ENCODE measurements around the gene USO1.
"Not testable (repeated sequence)": the region's sequence is repeated elsewhere in the genome, so short reads cannot be mapped to it uniquely, and the experiment has no call there.

USO1 gene

GRCh38 chr4:75848171-75848760 is 123.9 kb downstream of the USO1 start:
- H3K4me3 ChIP-seq (ENCODE audit: low read depth, low read length) = not testable (repeated sequence)
- TF ChIP-seq, protein P1, sequence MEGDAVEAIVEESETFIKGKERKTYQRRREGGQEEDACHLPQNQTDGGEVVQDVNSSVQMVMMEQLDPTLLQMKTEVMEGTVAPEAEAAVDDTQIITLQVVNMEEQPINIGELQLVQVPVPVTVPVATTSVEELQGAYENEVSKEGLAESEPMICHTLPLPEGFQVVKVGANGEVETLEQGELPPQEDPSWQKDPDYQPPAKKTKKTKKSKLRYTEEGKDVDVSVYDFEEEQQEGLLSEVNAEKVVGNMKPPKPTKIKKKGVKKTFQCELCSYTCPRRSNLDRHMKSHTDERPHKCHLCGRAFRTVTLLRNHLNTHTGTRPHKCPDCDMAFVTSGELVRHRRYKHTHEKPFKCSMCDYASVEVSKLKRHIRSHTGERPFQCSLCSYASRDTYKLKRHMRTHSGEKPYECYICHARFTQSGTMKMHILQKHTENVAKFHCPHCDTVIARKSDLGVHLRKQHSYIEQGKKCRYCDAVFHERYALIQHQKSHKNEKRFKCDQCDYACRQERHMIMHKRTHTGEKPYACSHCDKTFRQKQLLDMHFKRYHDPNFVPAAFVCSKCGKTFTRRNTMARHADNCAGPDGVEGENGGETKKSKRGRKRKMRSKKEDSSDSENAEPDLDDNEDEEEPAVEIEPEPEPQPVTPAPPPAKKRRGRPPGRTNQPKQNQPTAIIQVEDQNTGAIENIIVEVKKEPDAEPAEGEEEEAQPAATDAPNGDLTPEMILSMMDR (conservative IDR thresholded peaks at IDR 0.05; ENCODE audit: low read depth, low read length) = peak; percentile 69
- DNase-seq (ENCODE audit: low read depth) = peak; percentile 97

GRCh38 chr4:75848891-75849290 is 124.5 kb downstream of the USO1 start:
- no peak overlapping the region for H3K4me3 ChIP-seq (ENCODE audit: low read depth, low read length)
- peak; percentile 76 for DNase-seq (ENCODE audit: low read depth)
- TF ChIP-seq, protein P1 (conservative IDR thresholded peaks at IDR 0.05; ENCODE audit: low read depth, low read length) = no peak

DNA sequence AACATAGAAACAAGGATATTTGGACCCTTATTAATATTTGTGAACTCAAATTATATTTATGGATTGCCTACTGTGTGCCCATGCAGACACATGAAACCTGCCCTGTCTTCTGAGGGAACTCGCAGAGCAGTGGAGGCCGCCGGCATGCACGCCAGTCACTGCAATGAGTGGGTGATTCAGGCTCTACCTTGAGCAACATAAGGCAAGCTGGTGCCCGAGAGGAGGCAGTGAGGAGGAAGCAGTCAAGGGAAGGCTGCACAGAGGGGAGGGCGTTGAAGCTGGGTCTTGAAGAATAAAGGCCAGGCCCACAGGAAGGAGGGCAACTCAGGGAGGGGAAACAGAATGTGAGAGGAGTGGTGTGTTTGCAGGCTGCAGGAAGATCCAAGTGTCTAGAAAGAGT is 125.1 kb downstream of the USO1 start:
- peak; percentile 52 for DNase-seq (ENCODE audit: low read depth)
- TF ChIP-seq, protein P1 (conservative IDR thresholded peaks at IDR 0.05; ENCODE audit: low read depth, low read length) = peak; percentile 20
- H3K4me3 ChIP-seq (ENCODE audit: low read depth, low read length) = no peak overlapping the region

- no peak for DNase-seq (ENCODE audit: low read depth)
Measured at GRCh38 chr4:75858721-75859120, 134.3 kb downstream of the USO1 start.

DNA sequence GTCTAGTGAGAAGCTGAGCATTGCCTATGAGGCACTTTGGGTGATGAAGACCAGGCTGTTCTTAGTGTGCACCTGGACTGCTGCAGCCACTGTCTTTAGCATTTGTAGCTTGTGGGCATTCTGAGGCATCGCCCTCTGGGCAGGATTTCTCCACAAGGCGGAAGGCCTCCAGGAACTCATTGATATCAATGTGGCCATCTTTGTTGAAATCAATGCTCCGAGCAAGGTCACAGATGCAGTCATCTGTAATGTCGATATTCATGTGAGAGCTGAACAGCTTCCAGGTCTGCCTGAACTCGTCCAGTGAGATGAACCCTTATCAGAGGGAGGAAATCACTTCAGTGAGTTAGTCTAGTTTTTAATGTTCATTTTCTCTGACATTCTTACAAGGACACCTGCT is 136.2 kb downstream of the USO1 start:
- DNase-seq (ENCODE audit: low read depth) = no peak
- TF ChIP-seq, protein P1 (conservative IDR thresholded peaks at IDR 0.05; ENCODE audit: low read depth, low read length) = no peak
- H3K4me3 ChIP-seq (ENCODE audit: low read depth, low read length) = no peak overlapping the region

More at GRCh38 chr4:75858721-75859120, 134.3 kb downstream of the USO1 start:
- TF ChIP-seq, protein P1 (conservative IDR thresholded peaks at IDR 0.05; ENCODE audit: low read depth, low read length) = no peak
- no peak overlapping the region for H3K4me3 ChIP-seq (ENCODE audit: low read depth, low read length)

Data from choroid plexus epithelial cell (primary cell).